ENCODE results near the gene TBC1D23.

DNA sequence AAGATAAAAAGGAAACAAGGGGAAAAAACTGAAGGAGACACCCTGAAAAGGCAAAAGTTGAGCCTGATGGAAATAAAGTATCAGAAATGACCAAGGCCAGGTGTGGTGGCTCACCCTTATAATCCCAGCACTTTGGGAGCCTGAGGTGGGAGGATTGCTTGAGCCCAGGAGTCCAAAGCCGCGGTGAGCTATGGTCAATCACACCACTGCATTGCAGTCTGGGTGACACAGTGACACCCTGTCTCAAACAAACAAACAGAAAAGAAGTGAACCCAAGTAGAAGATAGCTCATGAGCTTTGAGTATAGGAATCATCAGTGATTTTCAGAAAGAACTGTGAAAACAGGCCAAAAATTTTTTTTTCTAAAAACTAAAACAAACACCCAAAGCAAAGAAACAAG lies 26.4 kb upstream of the TBC1D23 start:
- TF ChIP-seq TAF1 (IDR thresholded peaks at IDR 0.05; ENCODE audit: low read depth, low read length) (no peak), POLR2A (IDR thresholded peaks at IDR 0.05; ENCODE audit: low read depth, low read length) (no peak), SPI1 (IDR thresholded peaks at IDR 0.05; ENCODE audit: low read depth, low read length) (no peak), POLR2AphosphoS5 (IDR thresholded peaks at IDR 0.05; ENCODE audit: low read depth, low read length) (no peak), PAX5 (IDR thresholded peaks at IDR 0.05; ENCODE audit: insufficient read depth, low read length, severe bottlenecking) (no peak), POU2F2 (IDR thresholded peaks at IDR 0.05; ENCODE audit: low read depth, low read length) (no peak)
